ENCODE data around the gene NPSR1. TPM values are rescaled to one million over a fixed set of nuclear protein-coding genes. Genes with fewer than 3 reads are reported as not detected.

Gene NPSR1
- total and polyA plus RNA-seq, 5 donors from 2014 or later: not detected

DNA sequence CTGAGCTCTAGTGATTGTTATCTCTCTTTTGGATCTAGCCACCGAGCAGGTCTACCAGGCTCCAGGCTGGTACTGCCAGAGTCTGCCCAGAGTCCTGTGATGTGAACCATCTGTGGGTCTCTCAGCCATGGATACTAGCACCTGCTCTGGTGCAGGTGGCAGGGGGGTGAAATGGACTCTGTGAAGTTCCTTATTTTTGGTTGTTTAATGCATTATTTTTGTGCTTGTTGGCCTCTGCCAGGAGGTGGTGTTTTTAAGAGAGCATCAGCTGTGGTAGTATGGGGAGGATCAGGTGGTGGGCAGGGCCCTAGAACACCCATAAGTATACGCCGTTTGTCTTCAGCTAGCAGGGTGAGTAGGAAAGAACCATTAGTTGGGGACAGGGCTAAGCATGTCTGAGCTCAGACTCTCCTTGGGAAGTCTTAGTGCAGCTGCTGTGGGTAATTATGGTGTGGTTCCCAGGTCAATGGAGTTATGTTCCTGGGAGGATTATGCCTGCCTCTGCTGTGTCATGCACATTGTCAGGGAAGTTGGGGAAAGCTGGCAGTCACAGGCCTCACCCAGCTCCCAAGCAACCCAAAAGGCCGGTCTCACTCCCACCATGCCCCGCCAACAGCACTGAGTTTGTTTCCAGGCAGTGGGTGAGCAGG is 81.8 kb downstream of the NPSR1 start:
- Mint-ChIP-seq H3K36me3 (no peaks in the 10 kb centered on the region), H3K4me3 (no peak overlapping the region), H3K27me3 (peaks cover 18% of the 10 kb centered on the region), H3K4me1 (peaks cover 0 to 8% (median 0%) of the 10 kb centered on the region in 4 donors), H3K27ac (no peak overlapping the region), H3K9me3 (peaks cover 0 to 11% (median 3%) of the 10 kb centered on the region in 7 donors)
- peaks cover 2% of the 10 kb centered on the region for H3K27me3 ChIP-seq (ENCODE audit: control insufficient read depth, insufficient read depth, low read length)
- no peaks in the 10 kb centered on the region for H3K9me3 ChIP-seq (ENCODE audit: control insufficient read depth in 2 of 2, low read length in 2 of 2)
- no peak for DNase-seq
- H3K27ac ChIP-seq (ENCODE audit: insufficient read depth, low read length, poor library complexity, severe bottlenecking): no peak overlapping the region
- H3K36me3 ChIP-seq (ENCODE audit: control insufficient read depth, insufficient read depth, low read length): no peaks in the 10 kb centered on the region
- H3K4me3 ChIP-seq (ENCODE audit: low read depth, low read length): no peak overlapping the region
- ATAC-seq (ENCODE audit: low read depth in 2 of 2): no peak
- no peaks in the 10 kb centered on the region for H3K4me1 ChIP-seq (ENCODE audit: control insufficient read depth, insufficient read depth, low read length, poor library complexity, severe bottlenecking)

- DNase-seq (no peak), ATAC-seq (ENCODE audit: low read depth in 2 of 2) (no peak)
- no peaks in the 10 kb centered on the region for H3K36me3 Mint-ChIP-seq
- no peak overlapping the region for H3K4me3 Mint-ChIP-seq
- no peaks in the 10 kb centered on the region for H3K4me1 ChIP-seq (ENCODE audit: control insufficient read depth, insufficient read depth, low read length, poor library complexity, severe bottlenecking)
- peaks cover 0 to 8% (median 0%) of the 10 kb centered on the region in 4 donors for H3K4me1 Mint-ChIP-seq
- H3K27ac ChIP-seq (ENCODE audit: insufficient read depth, low read length, poor library complexity, severe bottlenecking): no peak overlapping the region
- no peaks in the 10 kb centered on the region for H3K9me3 ChIP-seq (ENCODE audit: control insufficient read depth in 2 of 2, low read length in 2 of 2)
- no peaks in the 10 kb centered on the region for H3K36me3 ChIP-seq (ENCODE audit: control insufficient read depth, insufficient read depth, low read length)
- H3K9me3 Mint-ChIP-seq: peaks cover 0 to 11% (median 3%) of the 10 kb centered on the region in 7 donors
- H3K27ac Mint-ChIP-seq: no peak overlapping the region
- H3K27me3 Mint-ChIP-seq: peaks cover 17% of the 10 kb centered on the region
- peaks cover 5% of the 10 kb centered on the region for H3K27me3 ChIP-seq (ENCODE audit: control insufficient read depth, insufficient read depth, low read length)
- H3K4me3 ChIP-seq (ENCODE audit: low read depth, low read length): no peak overlapping the region
Measured at GRCh38 chr7:34740840-34741239, 82.8 kb downstream of the NPSR1 start.

DNA sequence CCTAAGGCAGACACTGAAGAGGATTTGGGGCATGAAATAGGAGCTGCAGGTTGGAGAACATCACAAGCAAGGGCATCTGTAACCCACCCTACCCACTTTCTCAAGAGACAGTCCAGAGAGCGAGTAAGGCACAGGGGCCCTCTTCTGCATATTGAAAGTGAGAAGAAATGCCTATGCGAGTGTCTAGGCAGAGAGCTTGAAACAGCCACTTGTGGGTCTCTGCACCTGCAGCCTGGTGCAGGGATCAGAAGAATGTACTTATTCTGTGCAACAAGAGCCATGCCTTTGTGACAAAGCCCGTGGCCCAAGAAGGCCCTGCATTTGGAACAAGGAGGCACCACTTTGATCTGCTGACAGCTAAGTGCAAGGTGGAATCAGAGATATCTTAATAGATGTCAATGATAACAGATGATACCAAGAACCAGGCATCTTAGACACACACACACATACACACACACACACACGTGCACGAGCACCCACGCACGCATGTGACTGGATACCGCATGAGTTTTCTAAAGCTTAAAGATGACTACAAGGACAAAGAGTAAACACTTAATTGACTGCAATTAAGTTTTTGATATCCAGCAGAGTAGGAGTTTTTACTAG is 89.3 kb downstream of the NPSR1 start:
- Mint-ChIP-seq H3K4me1 (no peaks in the 10 kb centered on the region), H3K36me3 (no peaks in the 10 kb centered on the region), H3K9me3 (peaks cover 0 to 11% (median 2%) of the 10 kb centered on the region in 7 donors), H3K27me3 (peaks cover 19% of the 10 kb centered on the region), H3K27ac (no peak overlapping the region), H3K4me3 (no peak overlapping the region)
- H3K36me3 ChIP-seq (ENCODE audit: control insufficient read depth, insufficient read depth, low read length): no peaks in the 10 kb centered on the region
- no peaks in the 10 kb centered on the region for H3K4me1 ChIP-seq (ENCODE audit: control insufficient read depth, insufficient read depth, low read length, poor library complexity, severe bottlenecking)
- H3K9me3 ChIP-seq (ENCODE audit: control insufficient read depth in 2 of 2, low read length in 2 of 2): no peaks in the 10 kb centered on the region
- DNase-seq (no peak), ATAC-seq (ENCODE audit: low read depth in 2 of 2) (no peak)
- H3K4me3 ChIP-seq (ENCODE audit: low read depth, low read length): no peak overlapping the region
- H3K27ac ChIP-seq (ENCODE audit: insufficient read depth, low read length, poor library complexity, severe bottlenecking): no peak overlapping the region
- H3K27me3 ChIP-seq (ENCODE audit: control insufficient read depth, insufficient read depth, low read length): peaks cover 5% of the 10 kb centered on the region

- no peaks in the 10 kb centered on the region for H3K9me3 ChIP-seq (ENCODE audit: control insufficient read depth in 2 of 2, low read length in 2 of 2)
- no peaks in the 10 kb centered on the region for H3K4me1 Mint-ChIP-seq
- H3K4me1 ChIP-seq (ENCODE audit: control insufficient read depth, insufficient read depth, low read length, poor library complexity, severe bottlenecking): no peaks in the 10 kb centered on the region
- peaks cover 0 to 3% (median 0%) of the 10 kb centered on the region in 7 donors for H3K9me3 Mint-ChIP-seq
- DNase-seq (no peak), ATAC-seq (ENCODE audit: low read depth in 2 of 2) (no peak)
- H3K4me3 Mint-ChIP-seq: no peak overlapping the region
- H3K27ac ChIP-seq (ENCODE audit: insufficient read depth, low read length, poor library complexity, severe bottlenecking): no peak overlapping the region
- no peak overlapping the region for H3K4me3 ChIP-seq (ENCODE audit: low read depth, low read length)
- peaks cover 19% of the 10 kb centered on the region for H3K27me3 Mint-ChIP-seq
- H3K27me3 ChIP-seq (ENCODE audit: control insufficient read depth, insufficient read depth, low read length): peaks cover 3% of the 10 kb centered on the region
- H3K36me3 ChIP-seq (ENCODE audit: control insufficient read depth, insufficient read depth, low read length): no peaks in the 10 kb centered on the region
- no peak overlapping the region for H3K27ac Mint-ChIP-seq
- H3K36me3 Mint-ChIP-seq: no peaks in the 10 kb centered on the region
Measured at GRCh38 chr7:34747867-34748727, 90.1 kb downstream of the NPSR1 start.

DNA sequence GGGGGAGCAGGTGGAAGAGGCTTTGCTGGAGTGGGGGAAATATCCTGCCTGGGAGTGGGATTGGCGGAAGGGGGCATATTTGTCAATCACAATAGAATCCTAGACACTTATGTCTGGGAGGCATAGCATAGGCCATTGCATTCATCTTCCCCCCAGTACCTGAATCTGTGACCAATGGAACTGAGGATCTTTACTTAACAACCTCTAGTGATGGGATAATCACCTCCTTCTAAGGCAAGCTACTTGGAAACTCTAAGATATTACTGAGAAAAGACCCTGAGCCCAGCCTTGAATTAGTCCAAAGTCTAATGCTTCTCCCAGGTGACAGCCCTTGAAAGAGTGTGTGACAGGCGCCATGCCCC is 90.7 kb downstream of the NPSR1 start:
- peaks cover 3% of the 10 kb centered on the region for H3K27me3 ChIP-seq (ENCODE audit: control insufficient read depth, insufficient read depth, low read length)
- DNase-seq (no peak), ATAC-seq (ENCODE audit: low read depth in 2 of 2) (no peak)
- H3K4me3 Mint-ChIP-seq: no peak overlapping the region
- H3K9me3 ChIP-seq (ENCODE audit: control insufficient read depth in 2 of 2, low read length in 2 of 2): no peaks in the 10 kb centered on the region
- no peak overlapping the region for H3K27ac ChIP-seq (ENCODE audit: insufficient read depth, low read length, poor library complexity, severe bottlenecking)
- H3K36me3 Mint-ChIP-seq: no peaks in the 10 kb centered on the region
- no peaks in the 10 kb centered on the region for H3K4me1 Mint-ChIP-seq
- no peaks in the 10 kb centered on the region for H3K36me3 ChIP-seq (ENCODE audit: control insufficient read depth, insufficient read depth, low read length)
- H3K27me3 Mint-ChIP-seq: peaks cover 19% of the 10 kb centered on the region
- H3K27ac Mint-ChIP-seq: no peak overlapping the region
- H3K9me3 Mint-ChIP-seq: peaks cover 0 to 2% (median 0%) of the 10 kb centered on the region in 7 donors
- H3K4me3 ChIP-seq (ENCODE audit: low read depth, low read length): no peak overlapping the region
- no peaks in the 10 kb centered on the region for H3K4me1 ChIP-seq (ENCODE audit: control insufficient read depth, insufficient read depth, low read length, poor library complexity, severe bottlenecking)

GRCh38 chr7:34749446-34749845 is 91.4 kb downstream of the NPSR1 start:
- peaks cover 0 to 2% (median 0%) of the 10 kb centered on the region in 7 donors for H3K9me3 Mint-ChIP-seq
- H3K27ac Mint-ChIP-seq: no peak overlapping the region
- peaks cover 19% of the 10 kb centered on the region for H3K27me3 Mint-ChIP-seq
- Histone ChIP-seq H3K4me1 (ENCODE audit: control insufficient read depth, insufficient read depth, low read length, poor library complexity, severe bottlenecking) (no peaks in the 10 kb centered on the region), H3K27ac (ENCODE audit: insufficient read depth, low read length, poor library complexity, severe bottlenecking) (no peak overlapping the region), H3K4me3 (ENCODE audit: low read depth, low read length) (no peak overlapping the region), H3K9me3 (ENCODE audit: control insufficient read depth in 2 of 2, low read length in 2 of 2) (no peaks in the 10 kb centered on the region), H3K36me3 (ENCODE audit: control insufficient read depth, insufficient read depth, low read length) (no peaks in the 10 kb centered on the region), H3K27me3 (ENCODE audit: control insufficient read depth, insufficient read depth, low read length) (peaks cover 3% of the 10 kb centered on the region)
- H3K4me3 Mint-ChIP-seq: no peak overlapping the region
- DNase-seq (no peak), ATAC-seq (ENCODE audit: low read depth in 2 of 2) (no peak)
- no peaks in the 10 kb centered on the region for H3K4me1 Mint-ChIP-seq
- no peaks in the 10 kb centered on the region for H3K36me3 Mint-ChIP-seq

GRCh38 chr7:34750209-34750608 is 92.2 kb downstream of the NPSR1 start:
- no peaks in the 10 kb centered on the region for H3K36me3 Mint-ChIP-seq
- no peaks in the 10 kb centered on the region for H3K9me3 ChIP-seq (ENCODE audit: control insufficient read depth in 2 of 2, low read length in 2 of 2)
- H3K4me3 Mint-ChIP-seq: no peak overlapping the region
- no peak overlapping the region for H3K27ac ChIP-seq (ENCODE audit: insufficient read depth, low read length, poor library complexity, severe bottlenecking)
- H3K27me3 Mint-ChIP-seq: peaks cover 16% of the 10 kb centered on the region
- H3K27me3 ChIP-seq (ENCODE audit: control insufficient read depth, insufficient read depth, low read length): no peaks in the 10 kb centered on the region
- no peak for ATAC-seq (ENCODE audit: low read depth in 2 of 2)
- no peaks in the 10 kb centered on the region for H3K4me1 ChIP-seq (ENCODE audit: control insufficient read depth, insufficient read depth, low read length, poor library complexity, severe bottlenecking)
- H3K36me3 ChIP-seq (ENCODE audit: control insufficient read depth, insufficient read depth, low read length): no peaks in the 10 kb centered on the region
- no peaks in the 10 kb centered on the region for H3K4me1 Mint-ChIP-seq
- DNase-seq: no peak
- H3K4me3 ChIP-seq (ENCODE audit: low read depth, low read length): no peak overlapping the region
- H3K9me3 Mint-ChIP-seq: no peaks in the 10 kb centered on the region
- H3K27ac Mint-ChIP-seq: no peak overlapping the region
